Stimulated activated CD8-positive, alpha-beta memory T cell treated with anti-CD3 and anti-CD28 coated beads, Interleukin-2, amount 100 ng/mL, for 1 hour (primary cell): ENCODE results near the gene PALD1.
"Not testable (repeated sequence)": the region's sequence is repeated elsewhere in the genome, so short reads cannot be mapped to it uniquely, and the experiment has no call there.

Experiments
- DNase-seq, 2 donors: peaks; one replicate each; pipeline ENCODE4 v3.0.0-alpha.2; 2020; ENCODE audit warnings: low read depth in 2 of 2

The PALD1 gene

GRCh38 chr10:70481831-70482530, 3.4 kb downstream of the PALD1 start:
- DNase-seq = no peak

DNA sequence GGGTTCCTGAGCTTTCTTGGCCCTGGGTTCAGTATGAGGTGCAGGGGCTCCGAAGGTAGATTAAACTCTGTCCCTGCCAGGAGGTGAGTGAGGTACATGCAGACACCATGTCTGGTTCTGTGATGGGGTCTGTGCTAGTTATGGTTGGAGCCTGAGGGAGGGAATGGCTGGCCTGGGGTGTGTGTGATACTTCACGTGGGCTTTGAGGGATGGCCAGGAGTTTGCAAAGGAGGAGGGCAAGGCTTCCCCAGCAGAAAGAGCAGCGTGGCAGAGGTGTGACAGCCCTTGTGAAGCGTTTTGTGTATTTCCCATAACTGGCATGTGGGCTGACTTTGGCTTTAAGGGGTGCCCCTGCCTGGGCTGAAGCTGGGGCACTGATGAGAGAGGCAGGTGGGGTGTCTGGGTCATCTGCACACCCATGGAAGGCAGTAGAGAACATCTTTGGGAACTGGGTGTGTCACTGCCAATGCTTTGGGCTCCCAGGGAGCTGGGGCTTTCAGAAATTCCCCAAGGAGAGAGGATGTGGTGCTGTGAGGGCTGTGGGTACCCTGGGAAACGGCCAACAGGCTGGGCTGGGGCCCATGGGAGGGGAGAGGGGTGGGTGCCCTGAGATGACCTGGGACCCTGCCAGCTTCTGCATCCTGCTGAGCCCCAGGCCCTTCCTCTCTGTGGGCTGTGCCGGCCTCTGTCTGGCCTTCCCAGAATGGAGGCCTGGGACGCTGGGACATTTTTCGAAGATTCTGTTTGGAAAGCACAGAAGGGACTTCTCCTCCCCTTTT, 4.6 kb downstream of the PALD1 start:
- DNase-seq = no peak

DNA sequence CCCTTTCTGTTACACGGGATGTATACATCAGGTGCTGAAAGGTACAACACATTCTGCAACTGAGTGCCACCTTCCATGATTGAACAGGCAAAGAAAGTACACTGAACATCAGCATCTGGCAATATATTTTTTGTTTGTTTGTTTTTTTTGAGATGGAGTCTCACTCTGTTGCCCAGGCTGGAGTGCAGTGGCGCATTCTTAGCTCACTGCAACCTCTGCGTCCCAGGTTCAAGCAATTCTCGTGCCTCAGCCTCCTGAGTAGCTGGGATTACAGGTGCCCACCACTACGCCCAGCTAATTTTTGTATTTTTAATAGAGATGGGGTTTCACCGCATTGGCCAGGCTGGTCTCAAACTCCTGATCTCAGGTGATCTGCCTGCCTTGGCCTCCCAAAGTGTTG, 5.3 kb downstream of the PALD1 start:
- DNase-seq = not testable (repeated sequence)

GRCh38 chr10:70487824-70488223, 9.3 kb downstream of the PALD1 start:
- no peak for DNase-seq

- no peak for DNase-seq
Measured at GRCh38 chr10:70490142-70490541, 11.6 kb downstream of the PALD1 start.

- no peak for DNase-seq
Measured at GRCh38 chr10:70491614-70492013, 13.0 kb downstream of the PALD1 start.

GRCh38 chr10:70492786-70493659, 14.5 kb downstream of the PALD1 start:
- DNase-seq = no peak

DNA sequence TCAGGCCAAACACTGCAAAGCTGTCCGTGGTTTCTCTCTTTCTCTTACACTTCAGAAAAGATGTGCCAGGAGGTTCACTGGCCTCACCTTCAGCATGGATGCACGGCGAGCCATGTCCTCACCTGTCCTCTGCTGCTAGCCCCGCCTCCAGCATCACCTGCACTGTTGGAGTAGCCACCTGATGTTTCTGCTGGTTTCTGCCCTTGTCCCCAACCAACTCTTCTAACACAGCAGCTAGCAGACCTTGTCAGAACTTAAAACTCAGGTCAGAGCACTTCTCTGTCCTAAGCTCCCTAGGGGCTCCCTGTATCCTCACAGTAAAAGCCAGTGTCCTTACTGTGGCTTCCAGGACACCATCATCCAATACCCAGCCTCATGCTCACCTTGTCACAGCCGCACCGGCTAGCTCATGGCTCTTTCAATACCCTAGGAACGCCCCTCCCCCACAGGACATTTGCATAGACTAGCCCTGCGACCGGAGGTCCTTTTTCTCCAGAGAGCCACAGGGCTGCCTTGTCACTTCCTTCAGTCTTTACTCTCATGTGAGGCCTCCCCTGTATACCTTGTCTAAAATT, 15.2 kb downstream of the PALD1 start:
- no peak for DNase-seq

GRCh38 chr10:70494536-70494935, 16.0 kb downstream of the PALD1 start:
- DNase-seq = no peak

DNA sequence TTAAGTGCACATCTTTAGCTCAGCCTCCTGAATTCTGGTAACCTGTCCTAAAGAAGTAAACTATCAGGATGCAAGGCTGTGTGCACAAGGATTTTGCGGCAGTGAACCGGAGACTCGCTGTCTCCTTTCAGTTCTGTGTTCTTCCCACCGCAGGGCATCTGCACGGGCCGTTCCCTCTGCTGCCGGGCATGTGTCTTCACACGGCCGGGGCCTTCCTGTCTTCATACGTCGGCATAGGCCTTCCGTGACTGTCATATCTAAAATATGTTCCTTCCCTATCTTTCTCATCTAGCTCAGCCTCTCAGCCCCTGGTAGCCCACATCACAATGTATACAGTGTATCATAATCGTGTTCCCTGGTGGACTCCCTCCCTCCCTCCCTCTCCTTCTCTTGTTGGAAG, 16.4 kb downstream of the PALD1 start:
- no peak for DNase-seq

- no peak for DNase-seq
Measured at GRCh38 chr10:70495691-70496261, 17.2 kb downstream of the PALD1 start.

GRCh38 chr10:70496341-70497119, 18.0 kb downstream of the PALD1 start:
- DNase-seq = no peak

DNA sequence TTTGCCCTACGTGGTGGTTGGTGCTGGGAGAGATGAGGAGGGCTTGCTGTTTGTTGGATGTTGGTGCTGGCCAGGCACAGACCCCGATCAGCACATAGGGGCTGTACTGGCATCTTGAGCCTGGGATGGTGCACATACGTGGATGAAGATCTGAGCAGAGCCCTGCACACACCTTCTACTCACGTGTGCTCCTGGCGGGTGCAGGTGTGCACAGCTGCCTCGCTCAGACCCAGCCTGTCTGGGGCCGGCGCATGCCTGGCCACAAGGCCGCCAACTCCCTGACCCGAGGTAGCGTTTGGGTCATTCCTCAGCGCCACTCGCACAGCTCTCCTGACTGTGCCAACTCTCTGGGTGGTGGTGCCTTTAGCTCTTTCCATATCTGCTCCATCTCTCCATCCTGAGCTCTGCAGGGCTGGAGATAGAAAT, 18.6 kb downstream of the PALD1 start:
- DNase-seq = no peak

GRCh38 chr10:70498970-70499835, 20.6 kb downstream of the PALD1 start:
- no peak for DNase-seq

DNA sequence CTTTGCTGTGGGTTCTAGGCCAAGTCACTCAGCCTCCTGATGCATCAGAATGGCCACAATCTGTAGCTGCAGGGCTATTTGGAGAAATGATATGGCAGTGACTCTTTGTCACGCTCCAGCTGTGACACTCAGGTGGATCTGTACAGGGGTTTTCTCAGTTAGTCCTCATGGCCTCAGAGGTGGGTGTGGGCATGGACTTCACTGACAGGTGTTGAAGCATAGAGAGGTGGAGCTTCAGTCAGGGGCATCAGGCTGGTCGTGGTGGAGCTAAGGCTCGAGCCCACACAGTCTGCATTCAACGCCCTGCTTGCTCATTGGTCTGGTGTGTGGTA, 21.2 kb downstream of the PALD1 start:
- DNase-seq = no peak

DNA sequence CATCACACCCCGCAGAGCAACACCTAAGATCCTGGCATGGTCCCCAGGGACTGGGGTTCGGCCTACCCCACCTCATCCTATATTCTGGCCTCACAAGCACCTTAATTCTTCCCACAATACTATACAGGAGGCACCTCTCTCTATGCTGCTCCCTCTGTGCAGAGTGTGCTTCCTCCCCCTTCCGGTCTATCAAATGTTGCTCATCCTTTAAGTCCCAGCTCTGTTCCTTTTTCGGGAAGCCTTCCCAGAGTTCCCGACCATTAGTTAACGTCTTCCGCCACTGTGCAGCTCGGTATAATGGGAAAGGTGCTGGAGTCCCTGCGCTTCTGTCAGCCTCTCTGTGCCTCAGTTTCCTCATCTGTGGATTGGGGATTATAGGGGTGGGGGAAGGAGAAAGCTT, 21.8 kb downstream of the PALD1 start:
- no peak for DNase-seq

DNA sequence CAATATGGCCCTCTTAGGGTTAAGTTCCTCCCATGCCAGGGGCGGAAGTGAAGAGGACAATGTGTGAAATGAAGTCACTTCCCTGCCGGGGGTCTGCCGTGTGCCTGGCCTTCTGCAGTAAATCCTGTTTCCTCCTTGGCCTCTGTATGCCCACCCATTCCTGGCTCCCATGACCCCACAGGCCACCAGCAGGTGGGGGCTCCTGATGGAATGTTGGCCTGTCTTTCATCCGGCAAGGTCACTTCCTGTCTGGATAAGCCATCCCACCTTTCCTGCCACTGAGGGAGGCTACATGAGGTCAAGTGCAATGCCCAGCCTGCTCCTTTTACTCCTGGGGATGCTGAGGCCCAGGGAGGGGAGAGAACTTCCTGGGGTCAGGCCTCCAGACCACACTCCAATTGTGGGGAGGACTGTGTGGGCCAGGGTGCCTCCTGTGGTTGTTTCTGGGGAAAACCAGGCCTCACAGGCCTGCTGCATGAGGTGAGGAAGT, 22.3 kb downstream of the PALD1 start:
- DNase-seq = no peak

- no peak for DNase-seq
Measured at GRCh38 chr10:70502406-70502805, 23.8 kb downstream of the PALD1 start.

- no peak for DNase-seq
Measured at GRCh38 chr10:70503776-70504175, 25.2 kb downstream of the PALD1 start.
